Stimulated activated naive CD4-positive, alpha-beta T cell (primary cell): Measurements from ENCODE around the gene KCNG2.
"Not testable (repeated sequence)": the region's sequence is repeated elsewhere in the genome, so short reads cannot be mapped to it uniquely, and the experiment has no call there.

Experiments used
- DNase-seq, 6 experiments: peaks; one replicate each; lab custom pipeline; 2025; lab: John Stamatoyannopoulos, UW

KCNG2 gene

GRCh38 chr18:79797518-79798345 is at the start of gene KCNG2:
Gene KCNG2 (plus strand): TSS chr18:79797938. CDS start chr18:79863668, 65,730 bp downstream.
- DNase-seq: no peak

GRCh38 chr18:79748321-79749180 is 49.2 kb upstream of the KCNG2 start:
- DNase-seq: no peak

GRCh38 chr18:79749251-79750191 is 48.2 kb upstream of the KCNG2 start:
- DNase-seq: no peak

GRCh38 chr18:79750980-79751571 is 46.7 kb upstream of the KCNG2 start:
- DNase-seq: no peak

DNA sequence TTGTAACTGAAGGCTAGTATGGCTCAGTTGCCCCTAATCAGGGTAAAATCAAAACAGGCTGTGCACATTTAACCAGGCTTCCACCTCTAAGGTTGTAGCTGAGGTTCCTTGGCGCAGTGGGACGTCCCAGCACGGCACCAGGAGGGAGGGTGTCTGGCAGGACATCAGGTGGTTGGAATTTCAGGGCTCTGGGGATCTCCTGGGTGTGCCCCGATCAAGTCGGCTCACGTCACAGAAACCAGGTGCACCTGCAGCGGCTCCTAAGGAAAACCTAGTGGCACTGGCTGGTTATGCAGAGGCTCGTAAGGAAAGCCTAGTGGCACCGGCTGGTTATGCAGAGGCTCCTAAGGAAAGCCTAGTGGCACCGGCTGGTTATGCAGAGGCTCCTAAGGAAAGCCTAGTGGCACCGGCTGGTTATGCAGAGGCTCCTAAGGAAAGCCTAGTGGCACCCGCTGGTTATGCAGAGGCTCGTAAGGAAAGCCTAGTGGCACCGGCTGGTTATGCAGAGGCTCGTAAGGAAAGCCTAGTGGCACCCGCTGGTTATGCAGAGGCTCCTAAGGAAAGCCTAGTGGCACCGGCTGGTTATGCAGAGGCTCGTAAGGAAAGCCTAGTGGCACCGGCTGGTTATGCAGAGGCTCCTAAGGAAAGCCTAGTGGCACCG is 45.7 kb upstream of the KCNG2 start:
- DNase-seq: not testable (repeated sequence)

DNA sequence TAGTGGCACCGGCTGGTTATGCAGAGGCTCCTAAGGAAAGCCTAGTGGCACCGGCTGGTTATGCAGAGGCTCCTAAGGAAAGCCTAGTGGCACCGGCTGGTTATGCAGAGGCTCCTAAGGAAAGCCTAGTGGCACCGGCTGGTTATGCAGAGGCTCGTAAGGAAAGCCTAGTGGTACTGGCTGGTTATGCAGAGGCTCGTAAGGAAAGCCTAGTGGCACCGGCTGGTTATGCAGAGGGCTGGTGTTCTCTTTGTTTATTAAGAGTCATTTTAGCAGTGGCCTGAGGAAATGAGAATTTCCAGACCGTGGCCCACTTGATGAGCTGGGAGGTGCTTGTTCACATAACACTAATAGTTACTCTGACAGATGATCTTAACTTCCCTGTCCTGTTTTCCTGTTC is 44.8 kb upstream of the KCNG2 start:
- DNase-seq: not testable (repeated sequence)

DNA sequence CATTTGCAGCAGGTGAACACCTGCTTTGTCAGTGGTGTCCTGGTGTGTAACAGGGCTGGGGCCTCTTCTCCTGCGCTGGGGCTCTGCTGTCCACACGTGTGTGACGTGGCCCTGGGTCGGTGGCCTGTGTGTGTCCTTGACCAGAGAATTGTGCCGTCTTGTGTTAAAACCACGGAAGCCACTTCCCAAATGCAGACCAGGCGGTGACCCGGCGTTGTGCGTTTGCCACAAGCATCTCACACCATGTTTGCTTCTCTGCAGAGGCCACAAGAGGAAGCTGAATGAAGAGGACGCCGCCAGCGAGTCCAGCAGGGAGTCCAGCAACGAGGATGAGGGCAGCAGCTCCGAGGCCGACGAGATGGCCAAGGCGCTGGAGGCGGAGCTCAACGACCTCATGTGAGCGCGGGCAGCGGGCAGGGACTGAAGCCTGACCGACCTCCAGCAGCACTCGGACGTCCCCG is 44.3 kb upstream of the KCNG2 start:
- no peak for DNase-seq

GRCh38 chr18:79754022-79754761 is 43.5 kb upstream of the KCNG2 start:
- DNase-seq: no peak

DNA sequence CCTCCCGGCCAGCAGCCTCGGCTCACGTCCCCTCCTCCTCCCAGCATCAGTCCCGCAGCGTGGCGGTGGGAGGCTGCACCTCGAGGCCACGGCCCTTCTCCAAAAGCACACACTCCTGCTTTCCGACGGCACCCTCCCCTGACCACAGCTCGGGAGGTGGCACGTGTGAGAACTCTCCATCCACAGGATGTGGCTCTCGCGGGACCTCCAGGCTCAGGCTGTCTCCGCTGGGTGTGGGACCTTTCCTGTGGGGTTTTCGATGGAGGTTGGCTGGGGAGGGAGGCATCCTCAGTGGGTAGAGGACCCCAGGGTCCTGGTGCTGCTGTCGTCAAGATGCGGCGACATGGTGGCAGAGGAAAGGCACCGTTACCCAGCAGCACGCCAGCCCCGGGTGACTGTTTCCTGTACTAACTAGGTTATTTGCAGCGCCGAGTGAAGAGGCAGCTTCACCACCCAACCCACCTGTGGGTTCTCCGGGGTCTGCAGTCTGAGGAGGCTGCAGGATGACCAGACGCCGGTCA is 42.8 kb upstream of the KCNG2 start:
- DNase-seq: no peak

DNA sequence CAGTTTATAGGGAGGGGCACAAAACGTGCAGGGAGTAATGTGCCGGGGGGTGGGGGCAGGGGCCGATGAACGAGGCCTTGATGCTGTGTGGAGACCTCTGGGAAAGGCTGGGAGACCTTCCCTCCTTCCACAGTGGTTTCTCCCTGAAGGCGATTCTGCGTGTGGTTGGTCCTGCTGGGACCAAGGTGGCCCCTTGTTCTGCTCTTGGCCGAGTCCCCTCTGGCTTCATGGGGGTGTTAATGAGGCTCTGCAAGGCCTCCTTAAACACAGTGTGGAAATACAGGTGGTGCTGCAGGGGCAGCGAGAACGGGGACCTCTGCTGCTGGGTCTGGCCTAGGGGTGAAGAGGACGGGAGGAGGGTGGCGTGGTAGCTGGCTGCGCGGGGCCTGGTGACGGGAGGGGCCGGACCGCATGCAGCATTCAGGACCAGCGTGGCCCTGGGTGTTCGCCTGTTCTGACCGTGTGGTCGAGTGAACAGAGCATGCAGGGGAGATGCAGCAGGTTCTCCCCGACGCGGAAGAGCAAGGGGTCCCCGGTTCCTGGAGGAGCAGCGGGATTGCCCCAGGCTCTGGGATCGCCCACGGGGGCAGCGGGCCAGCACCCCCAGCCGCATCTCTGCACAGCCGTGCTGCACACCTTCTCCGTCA is 42.1 kb upstream of the KCNG2 start:
- no peak for DNase-seq

- no peak for DNase-seq
These were observed 41.6 kb upstream of the KCNG2 start for GRCh38 chr18:79756143-79756500.

GRCh38 chr18:79756826-79757225 is 40.9 kb upstream of the KCNG2 start:
- no peak for DNase-seq

- DNase-seq: no peak
These were observed 37.4 kb upstream of the KCNG2 start for GRCh38 chr18:79760348-79760747.

DNA sequence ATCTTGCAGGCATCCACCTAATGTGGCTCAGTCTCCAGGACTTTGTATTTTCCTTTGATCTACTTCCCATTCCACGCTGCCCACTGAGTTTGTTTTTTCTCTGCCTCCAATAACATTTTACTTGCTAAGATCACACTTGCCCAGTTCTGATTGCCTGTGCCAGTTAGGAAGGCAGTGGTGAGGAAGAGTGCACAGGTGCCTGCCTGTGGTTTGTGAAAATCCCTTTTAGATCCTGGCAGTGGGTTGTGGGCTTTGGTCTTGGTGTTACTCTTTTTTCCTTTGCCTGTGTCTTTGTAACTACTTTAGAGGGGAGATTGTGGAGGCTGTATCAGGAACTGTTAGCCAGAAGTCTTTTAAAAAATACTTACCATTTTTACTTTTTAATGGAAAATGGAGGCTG is 36.9 kb upstream of the KCNG2 start:
- no peak for DNase-seq

DNA sequence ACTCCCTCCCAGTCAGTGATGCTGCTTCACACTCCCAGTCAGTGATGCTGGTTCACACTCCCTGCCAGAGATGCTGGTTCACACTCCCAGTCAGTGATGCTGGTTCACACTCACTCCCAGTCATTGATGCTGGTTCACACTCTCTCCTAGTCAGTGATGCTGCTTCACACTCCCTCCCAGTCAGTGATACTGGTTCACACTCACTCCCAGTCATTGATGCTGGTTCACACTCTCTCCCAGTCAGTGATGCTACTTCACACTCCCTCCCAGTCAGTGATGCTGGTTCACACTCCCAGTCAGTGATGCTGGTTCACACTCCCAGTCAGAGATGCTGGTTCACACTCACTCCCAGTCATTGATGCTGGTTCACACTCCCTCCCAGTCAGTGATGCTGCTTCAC is 34.3 kb upstream of the KCNG2 start:
- no peak for DNase-seq

- DNase-seq: no peak
These were observed 33.6 kb upstream of the KCNG2 start for GRCh38 chr18:79764131-79764530.

DNA sequence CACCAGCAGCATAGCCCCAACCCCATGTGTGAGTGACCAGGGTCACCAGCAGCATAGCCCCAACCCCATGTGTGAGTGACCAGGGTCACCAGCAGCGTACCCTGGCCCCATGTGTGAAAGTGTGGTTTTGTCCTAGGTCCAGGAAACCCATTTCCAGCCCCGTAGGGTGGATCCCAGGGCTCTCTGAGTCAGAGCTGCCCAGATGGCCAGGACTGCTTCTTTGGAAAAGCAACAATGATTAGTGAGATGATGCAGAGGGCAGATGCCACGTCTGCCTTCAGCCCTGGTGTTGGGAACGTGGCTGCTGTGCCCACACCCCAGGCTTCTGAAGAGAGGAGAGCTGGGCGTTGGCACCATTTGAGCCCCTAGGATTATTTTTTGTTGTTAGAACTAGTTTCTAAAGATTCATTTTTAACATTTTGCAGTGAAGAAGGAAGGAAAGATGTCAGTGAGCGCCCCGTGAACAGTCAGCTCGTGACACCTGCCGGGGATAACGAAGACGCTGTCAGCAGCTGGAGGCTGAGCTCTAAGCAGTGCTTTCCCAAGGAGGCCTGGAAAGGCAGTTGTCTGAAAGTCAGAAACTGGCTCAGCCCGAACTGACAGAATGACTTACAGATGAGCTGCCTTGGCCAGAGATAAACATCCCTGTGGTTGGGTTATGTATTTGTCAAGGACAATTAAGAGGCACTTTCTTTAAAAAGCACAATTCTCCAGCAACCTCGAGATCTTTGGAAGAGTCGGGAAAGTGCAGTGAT is 32.1 kb upstream of the KCNG2 start:
- no peak for DNase-seq

DNA sequence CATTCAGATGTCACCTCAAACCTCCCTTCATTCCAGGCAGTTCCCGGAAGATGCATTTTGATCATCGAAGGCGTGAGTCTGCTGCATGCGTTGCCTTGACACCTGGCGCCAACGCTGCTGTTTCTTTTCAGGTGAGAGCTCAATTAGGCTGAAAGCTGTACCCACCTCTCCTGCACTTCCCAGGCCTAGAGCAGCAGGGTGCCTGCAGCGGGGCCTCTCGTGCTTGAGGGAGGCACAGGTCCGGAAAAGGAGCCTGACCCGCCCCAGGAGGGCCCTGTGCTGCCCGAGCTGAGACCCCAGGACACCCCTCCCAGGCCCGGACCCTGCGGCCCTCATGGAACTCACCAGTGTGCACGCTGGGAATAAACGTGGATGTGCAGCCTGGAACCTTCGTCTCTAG is 31.4 kb upstream of the KCNG2 start:
- DNase-seq: no peak

DNA sequence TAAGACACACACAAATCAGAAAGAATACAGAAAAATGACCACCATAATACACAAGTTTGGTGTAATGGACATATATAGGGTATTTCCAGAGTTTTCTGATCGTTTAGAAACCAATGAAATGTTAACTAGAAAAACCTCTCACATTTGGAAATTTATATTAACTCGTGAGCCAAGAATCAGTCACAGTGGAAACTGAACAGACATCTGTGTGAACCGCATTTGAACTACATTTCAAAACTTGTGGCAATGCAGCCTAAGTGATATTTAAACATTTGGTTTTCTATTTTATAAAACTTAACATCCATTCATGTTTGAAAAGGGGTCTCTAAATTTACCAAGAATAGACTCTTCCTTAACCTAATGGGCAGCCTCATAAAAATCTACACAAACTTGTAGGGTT is 29.0 kb upstream of the KCNG2 start:
- no peak for DNase-seq
